H1 (cell line): Measurements from ENCODE around the gene DPY30. TPM values are rescaled to one million over a fixed set of nuclear protein-coding genes. Genes with fewer than 3 reads are reported as not detected.

ENCODE experiments used
- MAFK ChIP-seq: IDR thresholded peaks from 2 replicates; pipeline ENCODE4 v1.6.1; 2012; ENCODE audit warnings: low read depth, mild to moderate bottlenecking, improper control_type of control experiment, low read length
- TCF12 ChIP-seq: IDR thresholded peaks from 2 replicates; pipeline ENCODE4 v1.6.1; 2011; ENCODE audit warnings: low read depth, mild to moderate bottlenecking, low read length
- polyA plus RNA-seq, 7 experiments: library from polyadenylated mRNA; depleted of rRNA in 3 of 7; stranded (reverse) in 5 of 7; unstranded in 2 of 7; fragments of >200 nt in 5 of 7; fragments of 200-250 nt in 2 of 7; gene quantifications; 1 replicate in 5 of 7; 2 replicates in 1 of 7; 4 replicates in 1 of 7; pipeline versions ENCODE4 v1.2.1 to v1.2.3, GENCODE V29; 2011 to 2013; ENCODE audit warnings: missing spikeins in 2 of 7, mixed read lengths in 2 of 7
- total RNA-seq: library from RNA; stranded (reverse); fragmentation: NEBNext Ultra II Directional; extraction: Animal tissue kit (Norgen Biotek cat#: 25700); gene quantifications from 2 replicates; pipeline ENCODE4 v1.2.1, GENCODE V29; 2021

The DPY30 gene
- total and polyA plus RNA-seq, 2 of the 8 experiments (the other 6 are each of a cell fraction or from before 2014, with no cell fraction given) = 139 to 157 TPM

GRCh38 chr2:32060266-32060665 is 20.7 kb upstream of the DPY30 start (continued):
- TF ChIP-seq MAFK = no peak
- TF ChIP-seq TCF12 = no peak
